Type B pancreatic cell (in vitro differentiated cells): ENCODE results near the gene PDE10A. TPM values are rescaled to one million over a fixed set of nuclear protein-coding genes. Genes with fewer than 3 reads are reported as not detected.
"Not testable (repeated sequence)": the region's sequence is repeated elsewhere in the genome, so short reads cannot be mapped to it uniquely, and the experiment has no call there.

Experiments used
- DNase-seq: peaks from one replicate; pipeline ENCODE4 v3.0.0; 2021; ENCODE audit warnings: mixed read lengths; ENCODE audit not compliant: unreplicated experiment; ENCODE audit errors: extremely low spot score
- H3K27ac Mint-ChIP-seq: 2 replicates; pipeline ENCODE4 v1.8.0; 2021; ENCODE audit warnings: mild to moderate bottlenecking, mixed read lengths
- H3K27me3 Mint-ChIP-seq: 2 replicates; pipeline ENCODE4 v1.8.0; 2021; ENCODE audit warnings: mixed read lengths
- H3K36me3 Mint-ChIP-seq: 2 replicates; pipeline ENCODE4 v1.8.0; 2021; ENCODE audit warnings: mixed read lengths
- H3K4me1 Mint-ChIP-seq: one replicate; pipeline ENCODE4 v1.8.0; 2021; ENCODE audit warnings: mixed read lengths; ENCODE audit not compliant: unreplicated experiment
- H3K4me3 Mint-ChIP-seq: 2 replicates; pipeline ENCODE4 v1.8.0; 2021; ENCODE audit warnings: mild to moderate bottlenecking, mixed read lengths
- H3K9me3 Mint-ChIP-seq: 2 replicates; pipeline ENCODE4 v1.8.0; 2021; ENCODE audit warnings: mixed read lengths
- CTCF ChIP-seq: fragments of 200-600 bp; sonication (generic); conservative IDR thresholded peaks from 2 replicates; pipeline ENCODE4 v1.5.0; 2021; ENCODE audit warnings: antibody characterized with exemption, mild to moderate bottlenecking
- total RNA-seq: library from RNA; stranded (reverse); gene quantifications from 2 replicates; pipeline ENCODE4 v1.2.1, GENCODE V29; 2021; ENCODE audit warnings: low replicate concordance

The PDE10A gene
- total RNA-seq, 1 donor from 2014 or later = 10.8 TPM

GRCh38 chr6:165469483-165469882 lies 193.6 kb downstream of the PDE10A start:
- H3K4me1 Mint-ChIP-seq = no peaks in the 10 kb centered on the region
- no peaks in the 10 kb centered on the region for H3K27me3 Mint-ChIP-seq
- DNase-seq = no peak
- no peak for TF ChIP-seq CTCF
- H3K27ac Mint-ChIP-seq = no peak overlapping the region
- H3K9me3 Mint-ChIP-seq = peaks cover 7% of the 10 kb centered on the region
- H3K4me3 Mint-ChIP-seq = no peak overlapping the region
- H3K36me3 Mint-ChIP-seq = no peaks in the 10 kb centered on the region

- H3K9me3 Mint-ChIP-seq = peaks cover 13% of the 10 kb centered on the region
- no peak for DNase-seq
- no peaks in the 10 kb centered on the region for H3K36me3 Mint-ChIP-seq
- H3K4me3 Mint-ChIP-seq = no peak overlapping the region
- H3K27me3 Mint-ChIP-seq = no peaks in the 10 kb centered on the region
- no peak for TF ChIP-seq CTCF
- no peak overlapping the region for H3K27ac Mint-ChIP-seq
- H3K4me1 Mint-ChIP-seq = no peaks in the 10 kb centered on the region
These were observed 194.5 kb downstream of the PDE10A start for GRCh38 chr6:165468340-165469235.

GRCh38 chr6:165463499-165463898 lies 199.5 kb downstream of the PDE10A start:
- DNase-seq, H3K4me3 Mint-ChIP-seq, H3K27ac Mint-ChIP-seq, H3K4me1 Mint-ChIP-seq, H3K27me3 Mint-ChIP-seq, H3K36me3 Mint-ChIP-seq: not testable (repeated sequence)
- peaks cover 13% of the 10 kb centered on the region for H3K9me3 Mint-ChIP-seq

- H3K27ac Mint-ChIP-seq, H3K27me3 Mint-ChIP-seq: not testable (repeated sequence)
These were observed 203.3 kb downstream of the PDE10A start for GRCh38 chr6:165459605-165460301.

GRCh38 chr6:165458134-165458533 lies 204.9 kb downstream of the PDE10A start:
- Mint-ChIP-seq H3K4me1 (peaks cover 11% of the 10 kb centered on the region), H3K27me3 (no peaks in the 10 kb centered on the region), H3K36me3 (no peaks in the 10 kb centered on the region), H3K9me3 (no peaks in the 10 kb centered on the region), H3K27ac (no peak overlapping the region), H3K4me3 (no peak overlapping the region)
- no peak for DNase-seq
- no peak for TF ChIP-seq CTCF

More at GRCh38 chr6:165459605-165460301, 203.3 kb downstream of the PDE10A start:
- H3K4me3 Mint-ChIP-seq, H3K9me3 Mint-ChIP-seq, H3K36me3 Mint-ChIP-seq, DNase-seq: not testable (repeated sequence)
- peaks cover 11% of the 10 kb centered on the region for H3K4me1 Mint-ChIP-seq

- Mint-ChIP-seq H3K27ac (no peak overlapping the region), H3K4me1 (peaks cover 11% of the 10 kb centered on the region), H3K27me3 (no peaks in the 10 kb centered on the region), H3K36me3 (no peaks in the 10 kb centered on the region), H3K9me3 (no peaks in the 10 kb centered on the region), H3K4me3 (no peak overlapping the region)
- TF ChIP-seq CTCF = no peak
- DNase-seq = no peak
These were observed 206.8 kb downstream of the PDE10A start for GRCh38 chr6:165456286-165456685.
